Esophagus squamous epithelium (tissue), 4 donors: ENCODE results near the gene CACNA1I.

Experiments used
- CTCF ChIP-seq, 6 experiments: fragments of 450-650 bp in 4 of 6; fragments of 200-600 bp in 2 of 6; sonication (generic) in 2 of 6; IDR thresholded peaks; one replicate each; pipeline ENCODE4 v1.5.1; 2016 to 2019; ENCODE audit warnings: antibody characterized with exemption in 6 of 6, mild to moderate bottlenecking in 4 of 6, moderate library complexity in 4 of 6
- POLR2A ChIP-seq, 4 donors: fragments of 450-650 bp; IDR thresholded peaks; one replicate each; pipeline ENCODE4 v1.6.1; 2017; ENCODE audit warnings: antibody characterized with exemption in 4 of 4, mild to moderate bottlenecking in 4 of 4, moderate library complexity in 3 of 4

- TF ChIP-seq CTCF (IDR thresholded peaks at IDR 0.05): no peak
- TF ChIP-seq POLR2A (IDR thresholded peaks at IDR 0.05): no peak
Observed at GRCh38 chr22:39718921-39719475, 148.4 kb downstream of the CACNA1I start.
